IMR-90 (cell line): ENCODE results near the gene USP16. TPM values are rescaled to one million over a fixed set of nuclear protein-coding genes. Genes with fewer than 3 reads are reported as not detected.

Experiments
- ATAC-seq: fragments of 200-7000 bp; cut with Tn5 transposase; 2 replicates; pipeline ENCODE4 v1.9.1; 2020; ENCODE audit warnings: low read depth, mild to moderate bottlenecking, moderate library complexity
- BruUV-seq: library from RNA; stranded (reverse); fragments of 400-500 nt; replicated peaks from 2 replicates; lab custom pipeline; 2021; lab: Mats Ljungman, UMichigan
- CTCF ChIA-PET: fragments of 300-600 bp; formaldehyde crosslinking; extraction: SDS; loops from one replicate; lab custom pipeline; 2021; ENCODE audit warnings: antibody characterized with exemption; lab: Yijun Ruan, JAX
- POLR2A ChIA-PET: fragments of 300-600 bp; sonication (Branson Sonifier 250); formaldehyde crosslinking; loops from one replicate; lab custom pipeline; 2022; ENCODE audit warnings: antibody characterized with exemption; ENCODE audit not compliant: unreplicated experiment; lab: Charles Lee
- DNase-seq: peaks from one replicate; pipeline ENCODE4 v3.0.0; 2013
- H2AFZ ChIP-seq: replicated peaks from 2 replicates; pipeline ENCODE3; 2013; ENCODE audit warnings: low read length, mild to moderate bottlenecking; ENCODE audit not compliant: poor library complexity
- H2AK5ac ChIP-seq: 2 replicates; pipeline ENCODE4 v1.6.1; 2013; ENCODE audit warnings: low read depth, low read length, inconsistent platforms
- H2AK9ac ChIP-seq: replicated peaks from 2 replicates; pipeline ENCODE3; 2013; ENCODE audit warnings: mild to moderate bottlenecking, low read depth, low read length, moderate library complexity; ENCODE audit not compliant: poor library complexity
- H2BK120ac ChIP-seq: 2 replicates; pipeline ENCODE4 v1.6.1; 2013; ENCODE audit warnings: low read depth, low read length, inconsistent platforms
- H2BK15ac ChIP-seq: 3 replicates; pipeline ENCODE4 v1.6.1; 2013; ENCODE audit warnings: low read depth, low read length, inconsistent platforms
- H2BK20ac ChIP-seq: 2 replicates; pipeline ENCODE4 v1.6.1; 2013; ENCODE audit warnings: low read depth, mild to moderate bottlenecking, inconsistent platforms, low read length, moderate library complexity
- H2BK5ac ChIP-seq: 2 replicates; pipeline ENCODE4 v1.6.1; 2013; ENCODE audit warnings: mild to moderate bottlenecking, low read depth, low read length, inconsistent platforms; ENCODE audit not compliant: poor library complexity, severe bottlenecking
- H3K14ac ChIP-seq: replicated peaks from 2 replicates; pipeline ENCODE4 v1.6.1; 2013; ENCODE audit warnings: low read depth, low read length, inconsistent platforms
- H3K18ac ChIP-seq: 2 replicates; pipeline ENCODE4 v1.6.1; 2013; ENCODE audit warnings: low read depth, low read length, control low read depth
- H3K23ac ChIP-seq: 2 replicates; pipeline ENCODE4 v1.6.1; 2013; ENCODE audit warnings: low read depth, low read length, inconsistent platforms
- H3K27ac ChIP-seq: 2 replicates; pipeline ENCODE4 v1.5.1; 2013; ENCODE audit warnings: mild to moderate bottlenecking, control low read depth, low read length; ENCODE audit not compliant: insufficient read depth
- H3K27me3 ChIP-seq: 2 replicates; pipeline ENCODE4 v1.6.1; 2013; ENCODE audit warnings: low read length; ENCODE audit not compliant: control insufficient read depth, insufficient read depth
- H3K36me3 ChIP-seq: 2 replicates; pipeline ENCODE4 v1.6.1; 2013; ENCODE audit warnings: low read length, mixed read lengths; ENCODE audit not compliant: control insufficient read depth, insufficient read depth
- H3K4ac ChIP-seq: 2 replicates; pipeline ENCODE4 v1.6.1; 2013; ENCODE audit warnings: low read depth, low read length, inconsistent platforms
- H3K4me1 ChIP-seq: 2 replicates; pipeline ENCODE4 v1.6.1; 2013; ENCODE audit warnings: low read length, mixed read lengths; ENCODE audit not compliant: control insufficient read depth, insufficient read depth
- H3K4me2 ChIP-seq: 2 replicates; pipeline ENCODE4 v1.6.1; 2013; ENCODE audit warnings: low read depth, mild to moderate bottlenecking, control low read depth, low read length, moderate library complexity
- H3K4me3 ChIP-seq: 2 replicates; pipeline ENCODE4 v1.5.1; 2013; ENCODE audit warnings: low read depth, mild to moderate bottlenecking, control low read depth, low read length, moderate library complexity; ENCODE audit not compliant: insufficient read depth
- H3K56ac ChIP-seq: 2 replicates; pipeline ENCODE4 v1.6.1; 2013; ENCODE audit warnings: low read length, inconsistent platforms; ENCODE audit not compliant: insufficient read depth; ENCODE audit errors: extremely low read depth
- H3K79me1 ChIP-seq, 2 experiments: 2 replicates each; pipeline ENCODE4 v1.6.1; 2013; ENCODE audit warnings: low read length in 2 of 2, inconsistent platforms in 1 of 2, low read depth in 1 of 2
- H3K9ac ChIP-seq: 2 replicates; pipeline ENCODE4 v1.6.1; 2013; ENCODE audit warnings: low read depth, low read length, control low read depth
- H3K9me1 ChIP-seq: 2 replicates; pipeline ENCODE4 v1.6.1; 2013; ENCODE audit warnings: low read length, inconsistent platforms; ENCODE audit not compliant: insufficient read depth
- H3K9me3 ChIP-seq: 2 replicates; pipeline ENCODE4 v1.6.1; 2013; ENCODE audit warnings: low read length; ENCODE audit not compliant: control insufficient read depth, insufficient read depth
- H4K20me1 ChIP-seq: 2 replicates; pipeline ENCODE4 v1.6.1; 2013; ENCODE audit warnings: low read length, inconsistent platforms; ENCODE audit not compliant: insufficient read depth
- H4K5ac ChIP-seq: 2 replicates; pipeline ENCODE4 v1.6.1; 2013; ENCODE audit warnings: mild to moderate bottlenecking, low read depth, low read length, control low read depth
- H4K8ac ChIP-seq, 2 experiments: 2 replicates each; pipeline ENCODE4 v1.6.1; 2013; ENCODE audit warnings: low read depth in 2 of 2, low read length in 2 of 2, control low read depth in 1 of 2, inconsistent platforms in 1 of 2
- H4K91ac ChIP-seq: 2 replicates; pipeline ENCODE4 v1.6.1; 2013; ENCODE audit warnings: low read depth, low read length, inconsistent platforms; ENCODE audit not compliant: insufficient read depth
- CEBPB ChIP-seq: IDR thresholded peaks from 2 replicates; pipeline ENCODE4 v1.6.1; 2012; ENCODE audit warnings: low read depth, low read length, improper control_type of control experiment
- CHD1 ChIP-seq: IDR thresholded peaks from 2 replicates; pipeline ENCODE4 v1.6.1; 2012; ENCODE audit warnings: low read depth, low read length, improper control_type of control experiment
- CTCF ChIP-seq: conservative IDR thresholded peaks from 2 replicates; pipeline ENCODE4 v1.5.1; 2012; ENCODE audit warnings: mild to moderate bottlenecking, low read depth, low read length, improper control_type of control experiment
- ELK1 ChIP-seq: fragments of 150-350 bp; IDR thresholded peaks from 2 replicates; pipeline ENCODE4 v1.6.1; 2016; ENCODE audit warnings: low read depth, mild to moderate bottlenecking, low read length, moderate library complexity, borderline replicate concordance
- FOS ChIP-seq: fragments of 150-350 bp; IDR thresholded peaks from 2 replicates; pipeline ENCODE4 v1.6.1; 2016; ENCODE audit warnings: low read depth, low read length
- MAFK ChIP-seq: IDR thresholded peaks from 2 replicates; pipeline ENCODE4 v1.6.1; 2012; ENCODE audit warnings: low read depth, low read length, improper control_type of control experiment
- MAZ ChIP-seq: IDR thresholded peaks from 2 replicates; pipeline ENCODE4 v1.6.1; 2012; ENCODE audit warnings: low read depth, mild to moderate bottlenecking, low read length, improper control_type of control experiment, moderate library complexity, borderline replicate concordance
- MXI1 ChIP-seq: IDR thresholded peaks from 2 replicates; pipeline ENCODE4 v1.6.1; 2012; ENCODE audit warnings: low read depth, mild to moderate bottlenecking, low read length, moderate library complexity, borderline replicate concordance
- NFE2L2 ChIP-seq: fragments of 150-350 bp; IDR thresholded peaks from 2 replicates; pipeline ENCODE4 v1.6.1; 2016; ENCODE audit warnings: low read depth, mild to moderate bottlenecking, low read length
- POLR2A ChIP-seq: IDR thresholded peaks from 2 replicates; pipeline ENCODE4 v1.6.1; 2012; ENCODE audit warnings: mild to moderate bottlenecking, low read depth, low read length
- RAD21 ChIP-seq: IDR thresholded peaks from 2 replicates; pipeline ENCODE4 v1.6.1; 2012; ENCODE audit warnings: low read length, improper control_type of control experiment
- RCOR1 ChIP-seq: IDR thresholded peaks from 2 replicates; pipeline ENCODE4 v1.6.1; 2012; ENCODE audit warnings: mild to moderate bottlenecking, low read length, improper control_type of control experiment; ENCODE audit not compliant: insufficient replicate concordance
- RFX5 ChIP-seq: IDR thresholded peaks from 2 replicates; pipeline ENCODE4 v1.8.0; 2012; ENCODE audit warnings: low read depth, mild to moderate bottlenecking, low read length, moderate library complexity
- SMC3 ChIP-seq: fragments of 150-350 bp; IDR thresholded peaks from 2 replicates; pipeline ENCODE4 v1.6.1; 2016; ENCODE audit warnings: low read depth, mild to moderate bottlenecking, antibody characterized with exemption, low read length, moderate library complexity
- WGBS, 2 experiments: methylation state at CpG; one replicate each; pipeline versions ENCODE4 v1.1.5 to v1.1.7; 2013; ENCODE audit warnings: missing lambda C conversion rate in 2 of 2; ENCODE audit not compliant: insufficient read length in 1 of 2; ENCODE audit errors: extremely low coverage in 2 of 2; 5-methylcytosine and 5-hydroxymethylcytosine counted together
- dilution Hi-C: fragments of 300-500 bp; cut with HindIII; formaldehyde crosslinking; loops from one replicate; pipeline ENCODE4 v1.14.3; 2018; ENCODE audit warnings: low sequenced_read_pairs; ENCODE audit not compliant: unreplicated experiment
- in situ Hi-C: fragments of 300-500 bp; cut with MboI; formaldehyde crosslinking; loops from 3 replicates; pipeline ENCODE4 v1.14.3; 2019; ENCODE audit warnings: low sequenced_read_pairs, inconsistent platforms, mixed read lengths
- intact Hi-C: fragments of 100-400 bp; cut with micrococcal nuclease; formaldehyde crosslinking; loops from 2 replicates; pipeline ENCODE4 v1.10.0; 2022
- polyA plus RNA-seq, 3 experiments: library from polyadenylated mRNA; depleted of rRNA; stranded (reverse); fragments of >200 nt; gene quantifications; 2 replicates each; pipeline ENCODE4 v1.2.3, GENCODE V29; 2012; ENCODE audit warnings: low replicate concordance in 1 of 3
- total RNA-seq: library from RNA; depleted of rRNA; stranded (reverse); fragments of >200 nt; gene quantifications from 2 replicates; pipeline ENCODE4 v1.2.3, GENCODE V29; 2012

Gene USP16
- total and polyA plus RNA-seq, 2 of the 4 experiments (the other 2 are of a cell fraction) = 15.5 to 28.7 TPM

GRCh38 chr21:29078869-29079767 is 54.6 kb downstream of the USP16 start:
- Histone ChIP-seq H3K27ac (no peak overlapping the region), H3K4me2 (no peak overlapping the region), H3K4me3 (no peak overlapping the region), H3K9me3 (no peaks in the 10 kb centered on the region), H3K79me1 (peaks cover 0 to 13% of the 10 kb centered on the region in 2 experiments; a peak in 2 of 4 replicates), H3K9ac (no peak overlapping the region), H3K23ac (peak overlapping the region; percentile 51; the same call in 1 of the 2 replicates), H3K9me1 (peaks cover 9% of the 10 kb centered on the region), H2BK120ac (peak overlapping the region; percentile 23), H3K14ac (0 out of 2 replicates have a peak overlapping the region, but pooled peaks have one; percentile 20), H2BK20ac (no peak overlapping the region; the same call in 1 of the 2 replicates), H3K4me1 (peaks cover 10% of the 10 kb centered on the region), H2AFZ (peak overlapping the region; percentile 32), H4K5ac (no peak overlapping the region), H3K27me3 (no peaks in the 10 kb centered on the region), H3K18ac (no peak overlapping the region), H3K56ac (no peak overlapping the region; the same call in 1 of the 2 replicates), H2AK5ac (peak overlapping the region; percentile 59; the same call in 1 of the 2 replicates), H2BK5ac (no peak overlapping the region), H2BK15ac (peak overlapping the region; percentile 73; the same call in 2 of the 3 replicates), H3K4ac (peak overlapping the region; percentile 37; the same call in 1 of the 2 replicates), H4K20me1 (no peaks in the 10 kb centered on the region), H4K91ac (no peak overlapping the region), H2AK9ac (peak overlapping the region; percentile 26), H4K8ac (peak overlapping the region in 1 of 2 experiments; percentile 47; a peak in 2 of 4 replicates), H3K36me3 (no peaks in the 10 kb centered on the region)
- no CpG with 5 or more reads among the region's 8 CpGs for WGBS, 2 experiments
- no TSS peak for BruUV-seq
- ChIA-PET POLR2A (no interaction called here), CTCF (no interaction called here)
- DNase-seq = no peak
- dilution Hi-C loops (no loop called here), intact Hi-C loops (no loop called here), in situ Hi-C loops (loop anchor here (25.0 kb wide), 1 partner anchor 2008 kb away; no protein-coding TSS in a partner anchor)
- TF ChIP-seq CEBPB = no peak
- TF ChIP-seq ELK1 = no peak
- TF ChIP-seq MXI1 = no peak
- no peak for TF ChIP-seq RFX5
- no peak for TF ChIP-seq CTCF
- no peak for TF ChIP-seq CHD1
- no peak for TF ChIP-seq MAZ
- no peak for TF ChIP-seq FOS
- no peak for TF ChIP-seq MAFK
- TF ChIP-seq RCOR1 = no peak
- TF ChIP-seq RAD21 = no peak
- no peak for TF ChIP-seq POLR2A
- TF ChIP-seq SMC3 = no peak
- TF ChIP-seq NFE2L2 = no peak
- ATAC-seq = no peak
